Heart right ventricle (tissue), 16 donors: ENCODE results near the gene HPCA. TPM values are rescaled to one million over a fixed set of nuclear protein-coding genes. Genes with fewer than 3 reads are reported as not detected.

Experiments
- ATAC-seq, 8 donors: fragments of 200-7000 bp; cut with Tn5 transposase; one replicate each; pipeline ENCODE4 v1.9.1; 2020; ENCODE audit warnings: mild to moderate bottlenecking in 8 of 8, moderate library complexity in 8 of 8, moderate number of reproducible peaks in 1 of 8
- DNase-seq, 2 donors: peaks; one replicate each; pipeline ENCODE4 v3.0.0-alpha.2; 2020
- H3K27ac ChIP-seq, 10 donors: fragments of 200-600 bp; sonication (generic) in 2 of 10; one replicate each; pipeline versions ENCODE4 v1.5.0 to v1.8.0; 2020 to 2022; ENCODE audit warnings: mild to moderate bottlenecking in 3 of 10
- H3K27me3 ChIP-seq, 7 donors: fragments of 200-600 bp; one replicate each; pipeline ENCODE4 v1.8.0; 2021 to 2022; ENCODE audit warnings: mild to moderate bottlenecking in 2 of 7
- H3K36me3 ChIP-seq, 9 donors: fragments of 200-600 bp; sonication (generic) in 1 of 9; one replicate each; pipeline versions ENCODE4 v1.5.0 to v1.8.0; 2020 to 2022; ENCODE audit warnings: mild to moderate bottlenecking in 2 of 9
- H3K4me1 ChIP-seq, 9 donors: fragments of 200-600 bp; sonication (generic) in 1 of 9; one replicate each; pipeline versions ENCODE4 v1.5.0 to v1.8.0; 2020 to 2022; ENCODE audit warnings: mild to moderate bottlenecking in 4 of 9
- H3K4me3 ChIP-seq, 10 donors: fragments of 200-600 bp; sonication (generic) in 2 of 10; one replicate each; pipeline versions ENCODE4 v1.5.0 to v1.8.0; 2020 to 2022; ENCODE audit warnings: mild to moderate bottlenecking in 7 of 10, moderate library complexity in 2 of 10
- H3K9me3 ChIP-seq, 11 donors: fragments of 200-600 bp in 10 of 11; sonication (generic) in 2 of 11; one replicate each; pipeline versions ENCODE4 v1.5.0 to v1.8.0; 2013 to 2022; ENCODE audit warnings: mild to moderate bottlenecking in 2 of 11, control low read depth in 1 of 11, moderate library complexity in 1 of 11
- WGBS, 2 donors: extraction: QIAGEN DNeasy Blood & Tissue Kit; methylation state at CpG; one replicate each; pipeline ENCODE4 v1.1.7; 2013; ENCODE audit warnings: inconsistent platforms in 1 of 2; 5-methylcytosine and 5-hydroxymethylcytosine counted together
- intact Hi-C, 10 donors: fragments of 100-400 bp; cut with DNase I; formaldehyde crosslinking; loops; one replicate each; pipeline versions ENCODE4 v1.11.1 to v1.14.2; 2022
- polyA plus RNA-seq, 2 donors: library from polyadenylated mRNA; stranded (reverse); fragments of 200-250 nt; gene quantifications; one replicate each; pipeline ENCODE4 v1.2.3, GENCODE V29; 2013
- total RNA-seq, 10 donors: library from RNA; stranded (reverse); fragmentation: NEBNext Ultra II Directional in 3 of 10; extraction: Animal tissue kit (Norgen Biotek cat#: 25700) in 3 of 10; gene quantifications; one replicate each; pipeline versions ENCODE4 v1.2.1 to v1.2.4, GENCODE V29; 2021 to 2023
- TF ChIP-seq, protein P1 (sequence below), 9 donors: fragments of 200-600 bp; sonication (generic) in 2 of 9; IDR thresholded peaks; one replicate each; pipeline versions ENCODE4 v1.5.0 to v1.8.0; 2021 to 2022; ENCODE audit warnings: antibody characterized with exemption in 9 of 9, mild to moderate bottlenecking in 5 of 9, moderate library complexity in 1 of 9
- donor health status: Arrhythmogenic right ventricular cardiomyopathy.
- donor health status: ischemic (EF 13 %, LVEDD 7.1; RV severe dilation, severe dysfunction).
- donor health status: healthy with polysubstance abuse.
- donor health status: DM: no; HTN: yes; CAD: no.
- donor health status: DM: no; HTN: no; CAD: no.
- donor health status: ischemic (EF 25% LVEDD 6.9; RV normal size, moderate dysfunction).
- donor health status: ischemic (EF 25% LVEDD 5.7; RV mildly dilated, moderate dysfunction).
- donor health status: healthy.
- donor health status: DM: yes; HTN: yes; CAD: no.
- donor health status: Ischemic cardiomyopathy.
- donor health status: ischemic (EF 35%, LVEDD 5.7; RV mildly dilated, moderate dysfunction).
- donor health status: nonischemic (EF 11% LVEDD 7.7; RV severe dilation, severe dysfunction).
- donor health status: DM: yes; HTN: yes; CAD: no.
- donor health status: PGD.
- donor health status: ischemic (EF 29% LVEDD 5.4; RV normal size, mild dysfunction).
- donor health status: nonischemic (EF 23%, LVEDD 6.1; RV moderate dilation, normal function).

HPCA gene
- total and polyA plus RNA-seq, 12 donors: not detected

DNA sequence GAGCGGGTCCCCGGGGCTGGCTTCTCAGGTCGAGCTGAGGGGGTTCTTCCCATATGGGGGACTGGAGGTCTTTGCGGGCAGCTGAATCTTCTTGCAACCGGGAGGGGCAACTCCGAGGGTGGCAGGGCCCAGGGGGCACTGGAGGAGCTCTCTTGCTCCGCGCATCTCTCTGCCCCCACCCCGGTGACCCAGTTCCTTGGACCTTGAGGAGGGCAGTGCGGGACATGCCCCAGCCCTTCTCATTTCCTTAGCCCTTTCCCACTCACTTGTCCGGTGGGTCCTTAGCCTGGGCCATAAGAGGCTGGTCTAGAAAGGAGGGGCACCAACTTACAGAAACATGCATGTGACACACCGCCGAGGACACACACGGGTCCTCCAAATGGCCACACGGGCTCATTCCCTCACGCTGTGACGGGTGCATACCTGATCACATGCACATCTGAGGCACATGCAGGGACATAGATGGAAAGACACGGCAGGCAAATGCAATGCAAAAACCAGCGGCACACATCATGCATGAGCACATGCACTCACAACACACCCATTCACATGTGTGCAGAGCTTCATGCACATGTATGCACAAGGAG is 630 bp downstream of the HPCA start:
- Histone ChIP-seq H3K36me3 (no peaks in the 10 kb centered on the region), H3K4me1 (peaks cover 0 to 18% (median 10%) of the 10 kb centered on the region in 9 donors), H3K27me3 (peaks cover 11 to 75% (median 63%) of the 10 kb centered on the region in 7 donors), H3K27ac (no peak overlapping the region), H3K9me3 (no peaks in the 10 kb centered on the region), H3K4me3 (no peak overlapping the region)
- TF ChIP-seq, protein P1, sequence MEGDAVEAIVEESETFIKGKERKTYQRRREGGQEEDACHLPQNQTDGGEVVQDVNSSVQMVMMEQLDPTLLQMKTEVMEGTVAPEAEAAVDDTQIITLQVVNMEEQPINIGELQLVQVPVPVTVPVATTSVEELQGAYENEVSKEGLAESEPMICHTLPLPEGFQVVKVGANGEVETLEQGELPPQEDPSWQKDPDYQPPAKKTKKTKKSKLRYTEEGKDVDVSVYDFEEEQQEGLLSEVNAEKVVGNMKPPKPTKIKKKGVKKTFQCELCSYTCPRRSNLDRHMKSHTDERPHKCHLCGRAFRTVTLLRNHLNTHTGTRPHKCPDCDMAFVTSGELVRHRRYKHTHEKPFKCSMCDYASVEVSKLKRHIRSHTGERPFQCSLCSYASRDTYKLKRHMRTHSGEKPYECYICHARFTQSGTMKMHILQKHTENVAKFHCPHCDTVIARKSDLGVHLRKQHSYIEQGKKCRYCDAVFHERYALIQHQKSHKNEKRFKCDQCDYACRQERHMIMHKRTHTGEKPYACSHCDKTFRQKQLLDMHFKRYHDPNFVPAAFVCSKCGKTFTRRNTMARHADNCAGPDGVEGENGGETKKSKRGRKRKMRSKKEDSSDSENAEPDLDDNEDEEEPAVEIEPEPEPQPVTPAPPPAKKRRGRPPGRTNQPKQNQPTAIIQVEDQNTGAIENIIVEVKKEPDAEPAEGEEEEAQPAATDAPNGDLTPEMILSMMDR (IDR thresholded peaks at IDR 0.05): peak in 1 of 9 donors; percentile 5
- 39 to 44% methylated on average over 19 of the region's 19 CpGs for WGBS, 2 donors
- intact Hi-C loops: no loop called here
- ATAC-seq: no peak
- DNase-seq: no peak

DNA sequence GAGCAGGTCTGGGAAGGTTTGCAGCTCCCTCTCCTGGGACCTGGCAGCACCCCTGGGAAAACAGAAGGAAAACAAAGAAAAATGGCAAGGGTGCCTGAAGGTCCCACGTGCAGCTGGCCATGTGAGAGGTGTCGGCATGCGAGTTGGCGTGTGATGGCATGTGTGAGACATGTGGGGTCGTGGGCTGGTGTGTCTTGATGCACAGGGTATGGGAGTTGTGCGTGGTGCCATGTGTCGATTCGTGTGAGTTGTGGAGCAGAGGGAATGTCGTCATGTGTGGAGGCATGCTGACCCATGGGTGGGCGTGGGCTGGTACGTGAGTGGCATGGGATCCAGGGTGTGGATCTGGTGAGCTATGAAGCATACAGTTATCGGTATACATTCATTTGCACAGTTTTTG is 1.3 kb downstream of the HPCA start:
- H3K36me3 ChIP-seq: no peaks in the 10 kb centered on the region
- WGBS, 2 donors: 77 to 80% methylated on average over 12 of the region's 12 CpGs
- no peak overlapping the region for H3K27ac ChIP-seq
- H3K4me1 ChIP-seq: peaks cover 0 to 11% (median 3%) of the 10 kb centered on the region in 9 donors
- H3K27me3 ChIP-seq: peaks cover 11 to 82% (median 70%) of the 10 kb centered on the region in 7 donors
- TF ChIP-seq, protein P1 (IDR thresholded peaks at IDR 0.05): no peak
- no peak for ATAC-seq
- no peak for DNase-seq
- no peaks in the 10 kb centered on the region for H3K9me3 ChIP-seq
- H3K4me3 ChIP-seq: no peak overlapping the region
- intact Hi-C loops: no loop called here

DNA sequence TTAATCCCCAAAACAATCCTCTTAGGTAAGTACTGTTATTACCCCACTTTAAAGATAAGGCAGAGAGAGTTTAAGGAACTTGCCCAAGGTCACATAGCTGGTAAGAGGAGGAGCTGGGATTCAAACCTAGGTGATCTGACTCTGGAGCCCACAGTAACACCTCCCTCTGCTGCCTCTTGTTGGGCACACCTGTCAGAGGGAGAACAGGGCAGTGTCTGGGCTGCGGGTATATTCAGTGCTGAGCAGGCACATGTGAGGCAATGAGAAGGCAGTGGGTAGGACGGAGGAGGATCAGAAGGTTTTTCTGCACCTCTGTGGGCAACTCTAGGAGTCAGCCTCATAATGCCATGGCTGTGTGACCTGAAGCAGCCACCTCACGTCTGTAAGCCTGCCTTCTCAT is 1.8 kb downstream of the HPCA start:
- Histone ChIP-seq H3K9me3 (no peaks in the 10 kb centered on the region), H3K27ac (no peak overlapping the region), H3K36me3 (no peaks in the 10 kb centered on the region), H3K27me3 (peaks cover 11 to 87% (median 75%) of the 10 kb centered on the region in 7 donors), H3K4me3 (no peak overlapping the region), H3K4me1 (peaks cover 0 to 15% (median 4%) of the 10 kb centered on the region in 9 donors)
- DNase-seq (no peak), ATAC-seq (no peak)
- TF ChIP-seq, protein P1 (IDR thresholded peaks at IDR 0.05): no peak
- WGBS, 2 donors: 74 to 77% methylated on average over 3 of the region's 3 CpGs
- intact Hi-C loops: no loop called here

DNA sequence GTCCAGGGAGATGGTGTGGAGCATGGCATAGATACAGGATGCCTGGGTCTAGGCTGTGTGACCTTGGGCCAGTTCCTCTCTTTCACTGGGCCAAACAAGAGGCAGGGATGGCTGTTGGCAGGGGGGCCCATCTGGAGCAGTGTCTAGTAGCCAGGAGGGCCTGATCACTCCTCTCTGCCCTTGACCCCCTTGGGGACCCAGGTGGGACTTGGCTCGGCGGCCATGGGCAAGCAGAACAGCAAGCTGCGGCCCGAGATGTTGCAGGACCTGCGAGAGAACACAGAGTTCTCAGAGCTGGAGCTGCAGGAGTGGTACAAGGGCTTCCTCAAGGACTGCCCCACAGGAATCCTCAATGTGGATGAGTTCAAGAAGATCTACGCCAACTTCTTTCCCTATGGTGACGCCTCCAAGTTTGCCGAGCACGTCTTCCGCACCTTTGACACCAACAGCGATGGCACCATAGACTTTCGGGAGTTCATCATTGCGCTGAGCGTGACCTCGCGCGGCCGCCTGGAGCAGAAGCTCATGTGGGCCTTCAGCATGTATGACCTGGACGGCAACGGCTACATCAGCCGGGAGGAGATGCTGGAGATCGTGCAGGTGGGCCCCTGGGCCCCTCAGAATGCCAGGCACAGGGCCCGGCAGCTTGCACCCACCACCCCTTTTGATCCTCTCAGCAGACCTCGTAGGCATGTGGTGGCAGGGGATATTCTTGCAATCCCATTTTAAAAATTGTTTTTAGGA is 2.6 kb downstream of the HPCA start:
- peaks cover 2 to 19% (median 11%) of the 10 kb centered on the region in 9 donors for H3K4me1 ChIP-seq
- intact Hi-C loops: no loop called here
- H3K9me3 ChIP-seq: no peaks in the 10 kb centered on the region
- no peak for DNase-seq
- H3K27me3 ChIP-seq: peaks cover 18 to 91% (median 79%) of the 10 kb centered on the region in 7 donors
- 92 to 94% methylated on average over 24 of the region's 24 CpGs for WGBS, 2 donors
- TF ChIP-seq, protein P1 (IDR thresholded peaks at IDR 0.05): no peak
- no peak overlapping the region for H3K4me3 ChIP-seq
- no peak for ATAC-seq
- no peaks in the 10 kb centered on the region for H3K36me3 ChIP-seq
- H3K27ac ChIP-seq: no peak overlapping the region
